Measurements from ENCODE around the gene CASP14. TPM values are rescaled to one million over a fixed set of nuclear protein-coding genes. Genes with fewer than 3 reads are reported as not detected.

The CASP14 gene
- total and polyA plus RNA-seq, 2 of the 8 experiments (the other 6 are each of a cell fraction or from before 2014, with no cell fraction given): not detected

DNA sequence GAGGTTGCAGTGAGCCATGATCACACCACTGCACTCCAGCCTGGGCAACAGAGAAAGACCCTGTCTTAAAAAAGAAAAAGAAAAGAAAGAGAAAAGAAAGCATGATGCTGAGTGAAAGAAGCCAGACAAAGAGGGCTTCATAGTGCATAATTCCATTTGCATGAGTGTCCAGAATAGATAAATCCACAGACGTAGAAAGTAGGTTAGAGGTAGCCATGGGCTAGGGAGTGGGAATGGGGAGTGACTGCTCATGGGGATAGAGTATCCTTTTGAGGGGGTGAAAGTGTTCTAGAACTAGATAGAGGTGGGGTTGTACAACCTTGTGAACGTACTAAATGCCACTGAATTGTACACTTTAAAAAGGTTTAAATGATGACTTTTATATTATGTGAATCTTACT lies 25.1 kb downstream of the CASP14 start:
- Histone ChIP-seq H3K36me3 (ENCODE audit: control insufficient read depth in 2 of 4, insufficient read depth in 4 of 4, low read length in 3 of 4) (no peaks in the 10 kb centered on the region), H3K4me3 (ENCODE audit: extremely low read depth in 1 of 4, insufficient read depth in 2 of 4, low read depth in 3 of 4, low read length in 4 of 4) (no peak overlapping the region), H2BK5ac (ENCODE audit: low read depth, low read length) (no peak overlapping the region), H4K20me1 (replicated peaks in 1 of 2; ENCODE audit: control insufficient read depth in 1 of 2, insufficient read depth in 2 of 2, low read length in 2 of 2) (no peaks in the 10 kb centered on the region), H2BK15ac (ENCODE audit: low read length) (no peak overlapping the region), H4K5ac (ENCODE audit: insufficient read length, low read depth, low read length) (no peak overlapping the region), H3K4me2 (ENCODE audit: insufficient read depth in 1 of 2, low read depth in 2 of 2, low read length in 2 of 2) (no peak overlapping the region), H3K27ac (ENCODE audit: low read depth, low read length) (no peak overlapping the region), H3K23me2 (ENCODE audit: low read depth, low read length) (no peaks in the 10 kb centered on the region), H2BK120ac (replicated peaks; ENCODE audit: low read depth, low read length) (no peak overlapping the region), H3K4me1 (replicated peaks in 1 of 4; ENCODE audit: control insufficient read depth in 3 of 4, insufficient read depth in 4 of 4, low read length in 3 of 4) (no peaks in the 10 kb centered on the region), H3K14ac (ENCODE audit: insufficient read length) (no peak overlapping the region), H3K9me3 (ENCODE audit: insufficient read depth in 2 of 2, low read depth in 1 of 2, low read length in 1 of 2) (peaks cover 4 to 6% of the 10 kb centered on the region in 2 experiments; a peak in 2 of 4 replicates), H4K91ac (replicated peaks; ENCODE audit: insufficient read length, low read length) (no peak overlapping the region), H2BK20ac (ENCODE audit: low read length) (no peak overlapping the region), H3K18ac (ENCODE audit: extremely low read depth, low read length) (no peak overlapping the region), H3K4ac (replicated peaks; ENCODE audit: insufficient read length, low read depth, low read length) (no peak overlapping the region), H3K9ac (replicated peaks in 1 of 4; ENCODE audit: extremely low read depth in 1 of 4, low read depth in 3 of 4, low read length in 3 of 4) (no peak overlapping the region), H3K23ac (ENCODE audit: insufficient read length) (no peak overlapping the region), H3K56ac (replicated peaks; ENCODE audit: insufficient read length, low read depth, low read length) (no peak overlapping the region), H4K8ac (ENCODE audit: extremely low read depth, insufficient read depth, low read length) (no peak overlapping the region), H2BK12ac (ENCODE audit: low read depth, low read length) (no peak overlapping the region), H2AFZ (ENCODE audit: low read length) (no peak overlapping the region), H3K79me1 (ENCODE audit: low read depth, low read length) (no peaks in the 10 kb centered on the region), H3K79me2 (ENCODE audit: control insufficient read depth in 1 of 2, insufficient read depth in 2 of 2, low read length in 2 of 2) (no peaks in the 10 kb centered on the region), H2AK5ac (ENCODE audit: low read depth, low read length) (no peak overlapping the region), H3K27me3 (replicated peaks in 1 of 4; ENCODE audit: control insufficient read depth in 3 of 4, extremely low read depth in 1 of 4, insufficient read depth in 3 of 4, low read length in 3 of 4) (no peaks in the 10 kb centered on the region)
- WGBS, 2 experiments (ENCODE audit: extremely low coverage in 1 of 2, insufficient coverage in 1 of 2, insufficient read length in 1 of 2, insufficient replicate concordance in 2 of 2, low coverage in 1 of 2, low lambda C conversion rate in 2 of 2, missing lambda C conversion rate in 1 of 2): 76% methylated on average over 2 of the region's 2 CpGs; no CpG with 5 or more reads in 1 of the 2 experiments
- TF ChIP-seq CBX8 (IDR thresholded peaks at IDR 0.05; ENCODE audit: borderline replicate concordance, low read depth, low read length): no peak
- TF ChIP-seq SRF (IDR thresholded peaks at IDR 0.05; ENCODE audit: low read depth, low read length): no peak
- no peak for FAIRE-seq
- CTCF ChIA-PET (ENCODE audit: partially characterized antibody): interaction anchor here (1.0 kb wide), 1 partner anchor 26 kb away, joined by 3 read pairs; no protein-coding TSS in a partner anchor
- DNase-seq (ENCODE audit: low read depth in 1 of 2, low spot score in 2 of 2): no peak
- POLR2A ChIA-PET (ENCODE audit: partially characterized antibody): interaction anchor here (0.7 kb wide), 1 partner anchor 75 kb away, joined by 3 read pairs; no protein-coding TSS in a partner anchor
